Measurements from ENCODE around the gene TAL1. TPM values are rescaled to one million over a fixed set of nuclear protein-coding genes. Genes with fewer than 3 reads are reported as not detected.

TAL1 gene
- total and polyA plus RNA-seq, 2 of the 13 experiments (the other 11 are each of a cell fraction or from before 2014, with no cell fraction given), result 0.05 TPM; not detected in 1

GRCh38 chr1:47186267-47187185 is 45.5 kb downstream of the TAL1 start:
- DNase-seq (ENCODE audit: low spot score) (peak; percentile 75), FAIRE-seq (peak; percentile 28), ATAC-seq (peak; percentile 50)
- Histone ChIP-seq H3K9ac (ENCODE audit: insufficient read depth, low read depth, low read length) (no peak overlapping the region), H3K4me1 (ENCODE audit: insufficient read depth, low read length) (peaks cover 87% of the 10 kb centered on the region), H4K20me1 (ENCODE audit: insufficient read depth, low read length) (no peaks in the 10 kb centered on the region), H3K79me2 (ENCODE audit: insufficient read depth, low read length) (no peaks in the 10 kb centered on the region), H3K36me3 (replicated peaks in 1 of 2; ENCODE audit: control insufficient read depth in 1 of 2, insufficient read depth in 2 of 2, low read length in 2 of 2) (no peaks in the 10 kb centered on the region), H3K27ac (ENCODE audit: extremely low read length, insufficient read depth, low read length) (no peak overlapping the region), H2AFZ (ENCODE audit: low read length) (no peak overlapping the region), H3K4me3 (replicated peaks in 1 of 3; ENCODE audit: insufficient read depth in 1 of 3, low read depth in 2 of 3, low read length in 3 of 3) (no peak overlapping the region), H3K4me2 (ENCODE audit: low read depth, low read length) (peak overlapping the region; percentile 47; the same call in 1 of the 2 replicates), H3K27me3 (ENCODE audit: control insufficient read depth in 1 of 2, insufficient read depth in 2 of 2, low read length in 2 of 2) (no peaks in the 10 kb centered on the region), H3K9me3 (ENCODE audit: low read length) (no peaks in the 10 kb centered on the region)
- 95% methylated on average over 8 of the region's 13 CpGs for WGBS (ENCODE audit: low lambda C conversion rate)
- in situ Hi-C loops (cut with HindIII; ENCODE audit: extremely low pct_ligation_motif_present, low pct_unique_long_range_greater_than_20kb), result loop anchor here (25.0 kb wide), 1 partner anchor 526 kb away; no protein-coding TSS in a partner anchor
- BruUV-seq (replicated peaks), result no TSS peak
- ChIA-PET POLR2A (interaction anchor here (8.3 kb wide), 1 partner anchor 5 kb away, joined by 168 read pairs; no protein-coding TSS in a partner anchor), CTCF (ENCODE audit: low intra/inter-chr PET ratio, low total read pairs) (no interaction called here)
- intact Hi-C loops (cut with micrococcal nuclease; ENCODE audit: unreplicated experiment), result no loop called here
- TF ChIP-seq FOXC1 (CRISPR knock-in tag; IDR thresholded peaks at IDR 0.05; ENCODE audit: borderline replicate concordance) (no peak), ZNF687 (CRISPR knock-in tag; IDR thresholded peaks at IDR 0.05) (peak; percentile 68), ZNF644 (CRISPR knock-in tag; IDR thresholded peaks at IDR 0.05; ENCODE audit: low read depth) (no peak), DBP (CRISPR knock-in tag; IDR thresholded peaks at IDR 0.05; ENCODE audit: not compliant biosample characterization) (peak; percentile 43), JUN (CRISPR knock-in tag; IDR thresholded peaks at IDR 0.05) (peak; percentile 76; the same call in 1 of the 2 replicates), ZNF354B (CRISPR knock-in tag; IDR thresholded peaks at IDR 0.05) (no peak), FOXK2 (IDR thresholded peaks at IDR 0.05) (no peak), ZC3H4 (CRISPR knock-in tag; IDR thresholded peaks at IDR 0.05; ENCODE audit: borderline replicate concordance) (no peak), REPIN1 (CRISPR knock-in tag; IDR thresholded peaks at IDR 0.05; ENCODE audit: borderline replicate concordance, low read depth) (no peak), ATF2 (CRISPR knock-in tag; IDR thresholded peaks at IDR 0.05) (peak; percentile 30; the same call in 1 of the 2 replicates)
